Measurements from ENCODE around the gene CCDC50. TPM values are rescaled to one million over a fixed set of nuclear protein-coding genes. Genes with fewer than 3 reads are reported as not detected.

The CCDC50 gene
- total RNA-seq, 1 experiment from 2014 or later: 47.8 TPM

DNA sequence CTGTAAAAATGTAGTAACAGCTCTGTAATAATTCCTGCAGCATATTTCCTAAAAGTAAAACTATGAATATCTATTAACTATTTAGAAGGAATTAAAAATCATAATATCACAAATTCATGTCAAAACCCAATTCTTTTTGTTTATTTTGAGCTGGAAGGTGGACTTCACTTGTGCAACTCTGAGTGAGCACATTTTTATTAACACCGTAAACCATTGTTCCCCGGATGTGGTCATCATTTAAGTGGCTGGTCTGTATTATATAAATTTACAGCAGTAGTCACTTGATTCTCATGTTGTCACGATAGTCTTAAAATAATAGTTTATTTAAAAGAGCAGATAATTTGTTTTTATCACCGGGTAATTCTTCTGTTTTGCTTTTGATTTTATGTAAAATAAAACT is 44.1 kb downstream of the CCDC50 start:
- no TSS peak for BruUV-seq (replicated peaks)
- Histone ChIP-seq H3K4me2 (ENCODE audit: low read length) (no peak overlapping the region), H3K9me3 (ENCODE audit: control insufficient read depth in 1 of 2, insufficient read depth in 1 of 2, low read depth in 1 of 2, low read length in 2 of 2) (no peaks in the 10 kb centered on the region), H3K4me1 (ENCODE audit: control insufficient read depth in 1 of 2, insufficient read depth in 2 of 2, low read length in 2 of 2) (peaks cover 0 to 10% of the 10 kb centered on the region in 2 experiments; a peak in 2 of 4 replicates), H4K20me1 (ENCODE audit: insufficient read depth) (no peaks in the 10 kb centered on the region), H3K9ac (ENCODE audit: low read length) (no peak overlapping the region), H3K9me2 (ENCODE audit: insufficient read depth) (no peaks in the 10 kb centered on the region), H3K79me2 (ENCODE audit: insufficient read depth, low read length) (no peaks in the 10 kb centered on the region), H3K27me3 (ENCODE audit: insufficient read depth, low read length) (no peaks in the 10 kb centered on the region), H2AFZ (ENCODE audit: low read depth, low read length, poor library complexity, severe bottlenecking) (no peak overlapping the region), H3K4me3 (replicated peaks in 1 of 2; ENCODE audit: low read depth in 1 of 2, low read length in 2 of 2) (no peak overlapping the region), H3K36me3 (ENCODE audit: control insufficient read depth in 1 of 2, insufficient read depth in 2 of 2, low read length in 2 of 2) (peaks cover 4 to 11% of the 10 kb centered on the region in 2 experiments; a peak in 2 of 4 replicates), H3K27ac (ENCODE audit: low read depth, low read length) (no peak overlapping the region)
- ChIA-PET POLR2A (no interaction called here), CTCF (no interaction called here), RAD21 (ENCODE audit: low non-redundant PET in 1 of 2, low total read pairs in 2 of 2, uncharacterized antibody in 2 of 2, unreplicated experiment in 2 of 2) (no interaction called here)
- TF ChIP-seq JUND (IDR thresholded peaks at IDR 0.05): no peak
- TF ChIP-seq RAD21 (IDR thresholded peaks at IDR 0.05; ENCODE audit: low read depth): no peak
- TF ChIP-seq YY1 (IDR thresholded peaks at IDR 0.05; ENCODE audit: extremely low read depth, insufficient replicate concordance, low read depth, low read length): no peak
- TF ChIP-seq EZH2 (IDR thresholded peaks at IDR 0.05): no peak
- TF ChIP-seq, protein P1, sequence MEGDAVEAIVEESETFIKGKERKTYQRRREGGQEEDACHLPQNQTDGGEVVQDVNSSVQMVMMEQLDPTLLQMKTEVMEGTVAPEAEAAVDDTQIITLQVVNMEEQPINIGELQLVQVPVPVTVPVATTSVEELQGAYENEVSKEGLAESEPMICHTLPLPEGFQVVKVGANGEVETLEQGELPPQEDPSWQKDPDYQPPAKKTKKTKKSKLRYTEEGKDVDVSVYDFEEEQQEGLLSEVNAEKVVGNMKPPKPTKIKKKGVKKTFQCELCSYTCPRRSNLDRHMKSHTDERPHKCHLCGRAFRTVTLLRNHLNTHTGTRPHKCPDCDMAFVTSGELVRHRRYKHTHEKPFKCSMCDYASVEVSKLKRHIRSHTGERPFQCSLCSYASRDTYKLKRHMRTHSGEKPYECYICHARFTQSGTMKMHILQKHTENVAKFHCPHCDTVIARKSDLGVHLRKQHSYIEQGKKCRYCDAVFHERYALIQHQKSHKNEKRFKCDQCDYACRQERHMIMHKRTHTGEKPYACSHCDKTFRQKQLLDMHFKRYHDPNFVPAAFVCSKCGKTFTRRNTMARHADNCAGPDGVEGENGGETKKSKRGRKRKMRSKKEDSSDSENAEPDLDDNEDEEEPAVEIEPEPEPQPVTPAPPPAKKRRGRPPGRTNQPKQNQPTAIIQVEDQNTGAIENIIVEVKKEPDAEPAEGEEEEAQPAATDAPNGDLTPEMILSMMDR (IDR thresholded peaks at IDR 0.05 in 2 of 3, conservative IDR thresholded peaks at IDR 0.05 in 1 of 3; ENCODE audit: borderline replicate concordance in 1 of 3, insufficient read depth in 1 of 3, low read depth in 2 of 3, low read length in 2 of 3): no peak
- TF ChIP-seq POLR2AphosphoS5 (IDR thresholded peaks at IDR 0.05; ENCODE audit: low read depth, low read length): no peak
- TF ChIP-seq ATF3 (IDR thresholded peaks at IDR 0.05): no peak
- no peak for TF ChIP-seq ELF1 (IDR thresholded peaks at IDR 0.05; ENCODE audit: borderline replicate concordance, low read depth)
- no peak for TF ChIP-seq EZH2phosphoT487 (IDR thresholded peaks at IDR 0.05; ENCODE audit: borderline replicate concordance)
- no peak for TF ChIP-seq ZFX (IDR thresholded peaks at IDR 0.05)
- no peak for TF ChIP-seq EGR1 (IDR thresholded peaks at IDR 0.05; ENCODE audit: low read depth)
- no peak for TF ChIP-seq ZNF274 (IDR thresholded peaks at IDR 0.05; ENCODE audit: low read depth, low read length)
- TF ChIP-seq, protein P2, sequence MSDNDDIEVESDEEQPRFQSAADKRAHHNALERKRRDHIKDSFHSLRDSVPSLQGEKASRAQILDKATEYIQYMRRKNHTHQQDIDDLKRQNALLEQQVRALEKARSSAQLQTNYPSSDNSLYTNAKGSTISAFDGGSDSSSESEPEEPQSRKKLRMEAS (IDR thresholded peaks at IDR 0.05): no peak
- no peak for TF ChIP-seq TCF7L2 (IDR thresholded peaks at IDR 0.05; ENCODE audit: borderline replicate concordance, extremely low read depth, insufficient read depth, insufficient read length)
- TF ChIP-seq, protein P3, sequence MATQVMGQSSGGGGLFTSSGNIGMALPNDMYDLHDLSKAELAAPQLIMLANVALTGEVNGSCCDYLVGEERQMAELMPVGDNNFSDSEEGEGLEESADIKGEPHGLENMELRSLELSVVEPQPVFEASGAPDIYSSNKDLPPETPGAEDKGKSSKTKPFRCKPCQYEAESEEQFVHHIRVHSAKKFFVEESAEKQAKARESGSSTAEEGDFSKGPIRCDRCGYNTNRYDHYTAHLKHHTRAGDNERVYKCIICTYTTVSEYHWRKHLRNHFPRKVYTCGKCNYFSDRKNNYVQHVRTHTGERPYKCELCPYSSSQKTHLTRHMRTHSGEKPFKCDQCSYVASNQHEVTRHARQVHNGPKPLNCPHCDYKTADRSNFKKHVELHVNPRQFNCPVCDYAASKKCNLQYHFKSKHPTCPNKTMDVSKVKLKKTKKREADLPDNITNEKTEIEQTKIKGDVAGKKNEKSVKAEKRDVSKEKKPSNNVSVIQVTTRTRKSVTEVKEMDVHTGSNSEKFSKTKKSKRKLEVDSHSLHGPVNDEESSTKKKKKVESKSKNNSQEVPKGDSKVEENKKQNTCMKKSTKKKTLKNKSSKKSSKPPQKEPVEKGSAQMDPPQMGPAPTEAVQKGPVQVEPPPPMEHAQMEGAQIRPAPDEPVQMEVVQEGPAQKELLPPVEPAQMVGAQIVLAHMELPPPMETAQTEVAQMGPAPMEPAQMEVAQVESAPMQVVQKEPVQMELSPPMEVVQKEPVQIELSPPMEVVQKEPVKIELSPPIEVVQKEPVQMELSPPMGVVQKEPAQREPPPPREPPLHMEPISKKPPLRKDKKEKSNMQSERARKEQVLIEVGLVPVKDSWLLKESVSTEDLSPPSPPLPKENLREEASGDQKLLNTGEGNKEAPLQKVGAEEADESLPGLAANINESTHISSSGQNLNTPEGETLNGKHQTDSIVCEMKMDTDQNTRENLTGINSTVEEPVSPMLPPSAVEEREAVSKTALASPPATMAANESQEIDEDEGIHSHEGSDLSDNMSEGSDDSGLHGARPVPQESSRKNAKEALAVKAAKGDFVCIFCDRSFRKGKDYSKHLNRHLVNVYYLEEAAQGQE (IDR thresholded peaks at IDR 0.05; ENCODE audit: low read depth): no peak
- no peak for TF ChIP-seq CEBPB (IDR thresholded peaks at IDR 0.05; ENCODE audit: low read depth)
- TF ChIP-seq SIN3A (IDR thresholded peaks at IDR 0.05; ENCODE audit: low read depth): no peak
- TF ChIP-seq SP1 (IDR thresholded peaks at IDR 0.05; ENCODE audit: low read depth): no peak
- TF ChIP-seq FOSL1 (IDR thresholded peaks at IDR 0.05; ENCODE audit: low read depth): no peak
- no peak for TF ChIP-seq CBX3 (IDR thresholded peaks at IDR 0.05; ENCODE audit: low read depth)
- DNase-seq (ENCODE audit: low read depth, low spot score) (no peak), ATAC-seq (no peak)
- intact Hi-C loops (cut with micrococcal nuclease): no loop called here

Measured in HCT116 (cell line).